CD4-positive, alpha-beta T cell treated with Interleukin-2 at 100 ng/mL for 4 hours (primary cell): ENCODE data around the gene GDPD1.
A peak's percentile ranks its signal among the peaks of the same experiment; 100 is the strongest.
"Not testable (repeated sequence)": the region's sequence is repeated elsewhere in the genome, so short reads cannot be mapped to it uniquely, and the experiment has no call there.

Experiments used
- DNase-seq: peaks from one replicate; pipeline ENCODE4 v3.0.0-alpha.2; 2020; ENCODE audit warnings: low spot score

Gene GDPD1

DNA sequence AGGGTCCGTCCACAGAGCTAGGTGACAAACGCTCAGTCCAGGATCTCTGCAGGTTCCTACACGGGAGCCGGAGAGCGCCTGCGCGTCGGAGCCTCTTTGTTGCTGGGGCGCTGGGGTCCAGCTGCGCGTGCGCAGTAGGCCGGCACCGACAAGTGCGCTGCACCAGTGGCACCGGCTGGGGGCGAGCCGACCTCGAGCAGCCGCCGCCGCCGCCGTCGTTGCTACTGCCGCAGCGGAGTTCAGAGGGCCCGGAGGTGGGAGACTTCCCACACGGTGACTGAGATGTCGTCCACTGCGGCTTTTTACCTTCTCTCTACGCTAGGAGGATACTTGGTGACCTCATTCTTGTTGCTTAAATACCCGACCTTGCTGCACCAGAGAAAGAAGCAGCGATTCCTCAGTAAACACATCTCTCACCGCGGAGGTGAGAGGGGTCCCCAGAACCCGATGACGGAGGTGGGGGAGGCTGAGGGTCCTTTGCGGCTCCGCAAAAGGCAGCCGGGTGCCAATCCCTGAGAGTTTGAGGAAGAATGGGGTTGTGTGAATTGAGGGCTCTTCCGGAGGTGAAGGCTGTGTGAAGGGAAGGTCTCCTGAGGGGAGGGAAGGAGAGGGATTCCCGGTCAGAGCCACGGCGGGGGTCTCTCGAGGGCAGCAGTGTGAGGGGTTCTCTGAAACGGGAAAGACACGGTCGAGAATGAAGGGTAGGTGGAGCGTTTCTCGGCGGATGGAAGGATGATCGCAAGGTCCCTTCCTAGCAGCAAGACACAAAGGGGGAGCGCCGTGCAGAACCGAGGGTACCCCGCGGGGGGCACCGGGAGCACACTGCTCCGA is at the start of gene GDPD1:
Gene GDPD1, plus strand, starts transcription at position 184 of the 831 bp plus-strand sequence. Its CDS starts 99 bp downstream, at position 283.
- DNase-seq: peak; percentile 97

DNA sequence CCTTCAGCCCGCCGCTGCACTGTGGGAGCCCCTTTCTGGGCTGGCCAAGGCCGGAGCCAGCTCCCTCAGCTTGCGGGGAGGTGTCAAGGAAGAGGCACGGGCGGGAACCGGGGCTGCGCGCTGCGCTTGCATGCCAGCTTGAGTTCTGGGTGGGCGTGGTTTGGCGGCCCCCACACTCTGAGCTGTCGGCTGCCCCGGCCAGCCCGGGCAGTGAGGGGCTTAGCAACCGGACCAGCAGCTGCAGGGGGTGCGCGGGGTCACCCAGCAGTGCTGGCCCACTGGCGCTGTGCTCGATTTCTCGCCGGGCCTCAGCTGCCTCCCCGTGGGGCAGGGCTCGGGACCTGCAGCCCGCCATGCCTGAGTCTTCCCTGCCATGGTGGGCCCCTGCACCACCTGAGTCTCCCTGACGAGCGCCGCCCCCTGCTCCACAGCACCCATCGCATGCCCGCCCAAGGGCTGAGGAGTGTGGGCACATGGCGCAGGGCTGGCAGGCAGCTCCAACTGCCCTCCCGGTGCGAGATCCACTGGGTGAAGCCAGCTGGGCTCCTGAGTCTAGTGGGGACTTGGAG is 47.8 kb upstream of the GDPD1 start:
- DNase-seq: no peak

DNA sequence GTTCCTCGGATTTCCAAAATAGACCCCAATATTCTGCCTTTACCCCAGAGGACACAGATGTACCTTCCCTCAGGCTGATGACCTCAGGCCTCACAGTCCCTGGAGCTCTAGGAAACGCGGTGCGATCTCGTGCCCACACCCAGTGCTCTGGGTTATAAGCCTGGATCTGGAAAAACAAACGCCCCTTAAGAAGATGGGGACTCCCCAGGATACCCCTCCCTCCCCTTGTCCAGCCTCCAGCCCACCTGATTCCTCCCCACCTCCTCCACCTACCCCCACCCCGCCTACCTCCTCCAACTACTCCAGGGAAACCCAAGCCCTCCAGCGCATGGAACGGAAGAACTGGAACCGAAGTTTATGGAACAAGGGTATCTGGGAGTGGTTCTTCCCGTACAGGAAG is 45.6 kb upstream of the GDPD1 start:
- DNase-seq: no peak

DNA sequence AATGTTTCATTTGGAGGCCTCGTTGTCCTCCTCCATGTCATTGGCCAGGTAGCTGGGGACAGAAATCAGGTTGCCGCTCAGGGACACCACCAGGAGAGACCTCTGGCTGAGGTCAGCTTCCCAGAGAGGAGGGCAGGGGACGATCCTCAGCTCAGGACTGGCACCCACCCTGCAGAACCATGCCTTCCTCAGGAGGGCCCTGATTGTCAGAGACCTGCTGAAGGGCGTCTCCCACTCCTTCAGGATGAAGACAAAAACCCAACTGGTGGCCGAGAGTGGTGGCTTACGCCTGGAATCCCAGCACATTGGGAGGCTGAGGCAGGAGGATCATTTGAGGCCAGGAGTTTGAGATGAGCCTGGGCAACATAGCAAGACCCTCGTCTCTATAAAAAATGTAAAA is 45.2 kb upstream of the GDPD1 start:
- no peak for DNase-seq

DNA sequence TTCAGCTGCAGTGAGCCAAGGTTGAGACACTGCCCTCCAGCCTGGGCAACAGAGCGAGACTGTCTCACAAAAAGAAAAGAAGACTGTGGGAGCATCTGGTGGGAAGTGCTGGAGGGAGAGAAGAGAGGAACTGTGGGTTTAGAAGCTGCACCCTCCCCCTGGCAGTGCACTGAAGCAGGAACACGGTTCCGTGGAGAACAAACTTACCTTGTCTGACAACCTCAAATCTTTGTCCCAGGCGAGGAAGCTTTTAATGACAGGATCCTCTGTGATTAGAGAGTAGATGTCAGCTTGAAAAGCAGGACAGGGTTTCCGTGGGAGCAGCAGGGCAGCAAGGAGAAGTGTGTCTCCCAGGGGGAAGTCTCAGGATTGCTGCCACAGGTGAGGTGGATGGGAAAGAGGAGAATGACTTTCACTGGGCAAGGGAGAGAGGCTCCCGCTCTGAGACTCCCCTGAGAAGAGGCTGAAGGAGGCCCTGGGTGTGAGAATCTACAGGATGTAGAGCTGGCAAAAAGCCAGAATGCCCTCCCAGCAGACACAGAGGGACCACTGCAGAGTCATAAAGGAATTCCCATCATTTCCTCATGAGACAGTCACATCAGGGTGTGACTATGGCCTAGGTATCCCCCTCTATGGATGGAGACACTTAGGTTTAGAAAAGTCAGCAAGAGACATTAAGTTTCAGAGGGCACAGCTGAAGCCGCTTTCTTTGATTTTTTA is 41.9 kb upstream of the GDPD1 start:
- DNase-seq: no peak

DNA sequence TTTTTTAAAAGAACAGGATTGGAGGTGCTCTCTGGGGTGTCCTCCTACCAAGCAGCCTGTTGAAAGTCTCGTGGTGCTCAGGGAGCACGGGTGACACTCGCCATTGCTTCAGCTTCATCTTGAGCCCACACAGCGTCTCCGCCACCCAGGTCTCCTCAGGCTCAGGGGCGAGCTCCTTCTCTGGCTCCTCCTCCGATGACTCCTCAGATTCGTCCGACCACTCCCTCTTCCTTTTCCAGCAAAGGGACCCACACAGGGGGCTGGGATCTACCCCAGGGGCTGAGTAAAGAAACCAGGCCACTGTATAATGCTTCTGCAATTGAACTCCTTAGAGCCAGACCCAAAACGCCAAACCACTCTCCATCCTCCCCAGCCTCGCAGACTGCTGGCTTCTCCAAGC is 40.7 kb upstream of the GDPD1 start:
- DNase-seq: not testable (repeated sequence)

DNA sequence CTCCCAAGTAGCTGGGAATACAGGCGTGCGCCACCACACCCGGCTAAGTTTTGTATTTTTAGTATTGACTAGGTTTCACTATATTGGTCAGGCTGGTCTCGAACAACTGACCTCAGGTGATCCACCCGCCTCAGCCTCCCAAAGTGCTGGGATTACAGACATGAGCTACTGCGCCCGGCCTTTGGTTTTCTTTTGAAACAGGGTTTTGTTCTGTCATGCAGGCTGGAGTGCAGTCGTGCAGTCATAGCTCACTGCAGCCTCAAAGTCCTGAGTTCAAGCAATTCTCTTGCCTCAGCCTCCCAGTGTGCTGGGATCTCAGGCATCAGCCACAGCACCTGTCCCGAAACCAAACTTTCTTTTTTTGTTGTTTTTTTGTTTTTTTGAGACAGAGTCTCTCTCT is 39.7 kb upstream of the GDPD1 start:
- no peak for DNase-seq

DNA sequence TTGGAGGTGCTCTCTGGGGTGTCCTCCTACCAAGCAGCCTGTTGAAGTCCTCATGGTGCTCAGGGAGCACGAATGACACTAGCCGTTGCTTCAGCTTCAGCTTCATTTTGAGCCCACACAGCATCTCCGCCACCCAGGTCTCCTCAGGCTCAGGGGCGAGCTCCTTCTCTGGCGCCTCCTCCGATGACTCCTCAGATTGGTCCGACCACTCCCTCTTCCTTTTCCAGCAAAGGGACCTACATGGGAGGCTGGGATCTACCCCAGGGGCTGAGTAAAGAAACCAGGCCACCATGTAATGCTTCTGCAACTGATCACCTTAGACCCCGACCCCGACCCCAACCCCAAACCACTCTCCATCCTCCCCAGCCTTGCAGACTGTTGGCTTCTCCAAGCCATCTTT is 38.8 kb upstream of the GDPD1 start:
- DNase-seq: no peak

DNA sequence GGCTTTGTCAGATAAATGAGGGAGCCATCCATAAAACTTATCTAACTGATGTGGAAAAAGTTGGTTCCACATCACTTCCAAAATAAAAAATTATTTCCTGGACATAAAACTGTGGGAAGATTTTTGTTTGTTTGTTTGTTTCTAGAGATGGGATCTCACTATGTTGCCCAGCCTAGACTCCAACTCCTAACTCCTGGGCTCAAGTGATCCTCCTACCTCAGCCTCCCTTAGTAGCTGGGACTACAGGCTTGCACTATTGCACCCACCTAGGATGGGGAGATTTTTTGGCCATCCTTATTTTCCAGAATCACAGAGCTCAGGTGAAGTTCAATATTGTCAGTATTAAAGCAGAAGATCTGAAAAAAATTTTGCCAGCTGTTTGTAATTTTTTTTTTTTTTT is 34.3 kb upstream of the GDPD1 start:
- no peak for DNase-seq

DNA sequence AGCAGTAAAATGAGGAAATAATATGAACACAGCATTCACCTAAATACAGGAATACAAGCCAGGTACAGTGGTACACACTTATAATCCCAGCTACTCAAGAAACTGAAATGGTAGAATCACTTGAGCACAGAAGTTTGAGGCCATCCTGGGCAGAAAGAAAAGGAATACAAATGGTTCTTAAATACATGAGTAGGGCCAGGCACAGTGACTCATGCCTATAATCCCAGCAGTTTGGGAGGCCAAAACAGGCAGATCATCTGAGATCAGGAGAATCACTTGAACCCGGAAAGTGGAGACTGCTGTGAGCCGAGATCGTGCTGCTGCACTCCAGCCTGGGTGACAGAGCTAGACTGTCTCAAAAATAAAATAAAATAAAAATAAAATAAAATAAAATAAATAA is 33.5 kb upstream of the GDPD1 start:
- no peak for DNase-seq

DNA sequence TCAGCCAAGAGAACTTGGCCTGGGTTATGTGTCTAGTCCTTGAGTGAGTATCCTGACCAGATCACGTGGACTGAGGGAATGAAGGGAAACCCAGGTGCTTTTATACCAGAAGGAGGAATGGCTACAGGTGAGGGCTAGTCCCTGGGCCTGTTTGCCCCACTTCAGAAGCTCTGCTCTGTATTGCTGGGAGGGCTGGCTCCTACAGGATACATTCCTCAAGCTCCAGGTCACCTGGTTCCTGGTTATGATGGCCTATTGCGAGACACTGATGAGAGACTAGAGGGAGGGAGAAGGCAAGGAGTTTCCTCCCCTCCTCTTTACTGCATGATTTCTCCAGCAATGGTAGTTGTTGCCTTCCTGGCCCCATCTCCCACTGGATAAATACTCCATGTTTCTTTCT is 29.5 kb upstream of the GDPD1 start:
- DNase-seq: no peak

DNA sequence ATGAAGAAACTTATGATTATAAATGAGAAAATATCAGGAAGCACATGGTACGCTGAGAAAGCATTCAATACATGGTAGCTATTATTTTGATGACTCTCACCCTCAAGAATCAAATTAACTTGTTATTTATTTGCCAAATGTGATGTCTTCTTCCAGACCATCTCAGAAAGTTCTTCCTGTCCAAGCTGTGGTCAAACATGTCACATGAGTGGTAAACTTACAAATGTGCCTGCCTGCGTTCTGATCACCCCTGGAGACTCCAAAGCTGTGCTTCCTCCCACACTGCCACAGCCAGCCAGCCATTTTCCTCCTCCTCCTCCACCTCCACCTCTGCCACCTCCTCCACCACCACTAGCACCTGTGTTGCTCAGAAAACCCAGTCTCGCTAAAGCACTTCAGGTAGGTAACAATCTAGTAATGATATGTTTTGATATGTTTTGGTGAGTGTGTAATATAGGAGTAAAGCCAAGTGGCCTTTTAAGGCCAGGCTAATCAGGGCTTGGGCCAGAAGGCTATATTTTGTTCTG is 26.9 kb upstream of the GDPD1 start:
- DNase-seq: no peak

DNA sequence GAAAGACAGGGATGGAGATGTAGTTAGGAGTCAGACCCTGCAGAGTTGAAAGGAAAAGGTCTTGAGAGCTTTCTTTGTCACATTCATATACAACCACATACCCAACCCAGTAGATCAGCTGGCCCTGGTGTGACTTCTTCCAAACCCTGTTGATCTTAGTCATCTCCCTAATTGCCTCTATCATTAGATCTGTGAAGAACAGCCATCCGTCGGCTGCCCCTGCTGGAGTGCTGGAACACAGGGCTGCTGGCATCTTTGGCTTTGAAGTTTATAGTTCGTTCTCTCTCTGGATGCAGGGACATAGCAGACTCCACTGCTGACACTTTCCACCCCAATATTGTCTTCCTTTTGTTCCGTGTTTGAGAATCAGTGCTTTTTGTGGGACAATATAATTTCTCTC is 20.9 kb upstream of the GDPD1 start:
- DNase-seq: no peak

DNA sequence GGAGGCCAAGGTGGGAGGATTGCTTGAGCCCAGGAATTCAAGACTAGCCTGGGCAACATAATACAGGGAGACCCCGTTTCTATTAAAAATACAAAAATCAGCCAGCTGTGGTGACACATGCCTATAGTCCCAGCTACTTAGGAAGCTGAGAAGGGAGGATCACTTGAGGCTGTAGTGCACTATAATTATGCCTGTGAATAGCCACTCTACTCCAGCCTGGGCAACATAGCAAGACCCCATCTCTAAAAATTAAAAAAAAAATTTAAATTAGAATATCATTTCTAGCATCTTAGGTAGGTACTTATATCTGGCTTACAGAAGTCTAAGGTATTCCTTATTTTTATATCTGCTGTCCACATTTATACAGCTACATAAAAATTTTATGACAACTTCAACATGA is 18.0 kb upstream of the GDPD1 start:
- no peak for DNase-seq

DNA sequence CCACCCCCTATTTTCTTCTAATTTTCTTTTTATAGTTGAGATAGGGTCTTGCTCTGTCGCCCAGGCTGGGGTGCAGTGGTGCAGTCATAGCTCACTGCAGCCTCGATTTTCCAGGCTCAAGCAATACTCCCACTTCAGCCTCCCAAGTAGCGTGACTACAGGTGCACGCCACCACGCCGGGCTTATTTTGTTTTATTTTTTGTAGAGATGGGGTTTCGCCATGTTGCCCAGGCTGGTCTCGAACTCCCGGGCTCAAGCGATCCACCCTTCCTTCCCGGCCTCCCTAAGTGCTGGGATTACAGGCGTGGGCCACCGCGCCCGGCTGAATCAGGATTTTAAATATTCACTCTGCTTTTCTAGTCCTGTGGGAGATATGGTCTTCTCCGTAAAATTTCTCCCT is 941 bp upstream of the GDPD1 start:
- no peak for DNase-seq

DNA sequence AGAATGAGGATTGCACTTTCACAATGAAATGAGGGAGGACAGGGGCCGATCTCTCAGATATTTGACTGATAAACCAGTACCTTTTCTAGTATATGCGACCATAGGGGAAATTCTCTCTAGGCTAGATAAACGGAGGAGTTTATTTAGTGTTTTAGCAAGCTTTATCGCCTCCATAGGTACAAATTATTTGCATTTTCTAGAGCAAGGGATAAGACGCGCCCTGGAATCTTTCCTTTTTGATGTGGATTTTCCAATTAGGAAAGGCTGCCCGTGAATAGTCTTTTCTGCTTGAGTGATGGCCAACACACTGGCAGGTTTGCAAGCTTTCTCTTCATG is 351 bp upstream of the GDPD1 start:
- DNase-seq: peak; percentile 1

DNA sequence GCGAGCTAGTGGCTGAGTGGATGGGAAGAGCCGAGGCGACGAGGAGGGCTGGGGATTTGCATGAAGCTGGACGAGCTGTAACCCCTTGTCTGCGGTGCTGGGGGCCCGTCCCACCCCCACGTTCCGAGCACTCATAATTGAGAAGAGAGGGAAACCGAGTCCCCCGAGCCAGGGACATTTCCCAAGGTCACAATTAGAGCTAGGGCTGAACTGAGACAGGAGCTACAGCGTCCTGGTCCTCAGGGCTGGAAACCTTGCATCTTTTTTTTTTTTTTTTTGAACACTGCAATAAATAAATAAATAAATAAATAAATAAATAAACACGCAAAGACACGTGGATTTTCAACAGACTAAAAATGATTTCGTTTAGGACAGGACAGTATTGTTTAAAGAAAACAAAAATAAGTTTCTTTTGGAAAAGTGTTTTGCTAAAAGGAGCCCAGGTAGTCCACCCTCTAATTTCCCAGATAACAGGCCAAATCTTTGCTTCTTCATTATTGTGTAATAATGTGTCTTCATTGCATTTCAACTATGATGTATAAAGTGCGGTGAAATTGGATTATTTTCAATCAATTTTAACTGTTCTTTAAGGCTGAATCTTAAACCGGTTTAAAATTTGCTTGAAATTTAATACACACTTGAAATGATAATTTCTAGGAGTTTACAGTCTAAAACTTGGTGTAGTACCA is 992 bp downstream of the GDPD1 start:
- no peak for DNase-seq

DNA sequence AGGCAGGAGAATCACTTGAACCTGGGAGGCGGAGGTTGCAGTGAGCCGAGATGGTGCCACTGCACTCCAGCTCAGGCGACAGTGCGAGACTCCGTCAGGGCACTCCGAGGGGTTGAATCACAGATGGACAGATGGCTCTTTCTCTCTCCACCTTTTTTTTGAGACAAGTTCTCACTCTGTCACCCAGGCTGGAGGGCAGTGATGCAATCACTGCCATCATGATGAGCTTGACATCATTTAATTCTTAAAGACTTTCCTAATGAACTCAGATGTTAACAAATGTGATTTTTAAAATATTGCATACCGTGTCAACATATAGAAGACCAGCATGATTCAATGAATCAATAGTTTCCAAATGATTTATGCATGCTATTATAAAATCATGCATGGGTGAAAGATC is 3.5 kb downstream of the GDPD1 start:
- DNase-seq: no peak

DNA sequence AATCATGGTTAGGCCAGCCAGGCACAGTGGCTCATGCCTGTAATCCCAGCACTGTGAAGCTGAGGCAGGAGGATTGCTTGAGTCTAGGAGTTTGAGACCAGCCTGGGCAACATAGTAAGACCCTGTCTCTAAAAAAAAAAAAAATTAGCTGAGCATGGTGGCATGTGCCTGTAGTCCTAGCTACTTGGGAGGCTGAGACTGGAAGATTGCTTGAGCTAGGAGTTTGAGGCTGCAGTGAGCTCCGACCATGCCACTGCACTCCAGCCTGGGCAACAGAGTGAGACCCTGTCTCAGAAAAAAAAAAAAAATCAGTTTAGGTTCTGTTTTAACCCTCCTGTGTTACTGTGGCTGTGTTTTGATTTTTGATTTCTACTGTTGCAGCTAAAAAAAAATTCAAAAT is 8.3 kb downstream of the GDPD1 start:
- DNase-seq: not testable (repeated sequence)

DNA sequence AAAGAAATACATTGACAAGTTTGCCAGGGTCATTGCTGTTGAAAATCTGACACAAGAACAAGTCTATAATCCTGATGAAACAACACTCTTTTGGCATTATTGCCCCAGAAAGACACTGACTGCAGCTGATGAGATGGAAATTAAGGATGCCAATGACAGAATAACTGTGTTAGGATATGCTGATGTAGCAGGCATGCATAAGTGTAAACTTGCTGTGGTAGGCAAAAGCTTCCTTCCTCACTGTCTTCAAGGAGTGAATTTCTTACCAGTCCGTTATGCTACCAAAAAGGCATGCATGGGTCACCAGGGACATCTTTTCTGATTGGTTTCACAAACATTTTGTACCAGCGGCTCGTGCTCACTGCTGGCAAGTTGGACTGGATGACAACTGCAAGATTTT is 10.5 kb downstream of the GDPD1 start:
- DNase-seq: no peak

DNA sequence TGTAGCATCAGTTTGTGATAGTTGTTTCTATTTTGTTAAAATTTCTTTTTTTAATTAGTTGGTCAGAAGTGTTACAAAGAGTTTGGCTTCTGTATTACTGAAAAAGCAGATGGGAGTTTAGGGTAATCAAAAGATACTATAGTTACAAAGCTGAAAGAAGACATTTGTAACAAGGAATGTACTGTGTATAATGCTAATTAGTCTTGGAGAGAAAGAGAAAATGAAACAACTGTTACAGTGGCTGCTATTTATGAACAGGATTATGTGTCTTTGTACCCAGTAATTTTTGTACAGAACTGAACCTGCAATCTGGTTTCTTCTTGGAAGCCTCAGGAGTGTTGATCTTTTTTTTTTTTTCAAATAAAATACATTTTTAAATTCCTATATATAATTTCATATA is 14.3 kb downstream of the GDPD1 start:
- no peak for DNase-seq

DNA sequence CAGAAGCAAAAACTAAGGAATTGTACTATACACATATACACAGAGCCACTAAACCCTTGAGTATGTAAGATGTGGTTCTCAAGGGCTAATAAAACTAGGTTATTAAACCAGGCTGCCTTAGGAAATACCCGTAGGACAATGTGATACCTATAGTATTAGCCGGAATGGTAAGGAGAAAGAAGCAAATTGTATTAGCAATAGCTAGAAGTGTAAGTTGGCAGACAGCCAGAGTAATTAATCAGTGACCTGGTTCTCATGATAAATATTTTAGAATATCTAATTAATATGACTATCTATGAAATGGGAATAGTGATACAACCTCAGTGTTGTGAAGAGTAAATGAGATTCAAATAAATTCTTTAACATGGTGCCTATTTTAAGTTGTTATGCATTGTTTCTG is 18.6 kb downstream of the GDPD1 start:
- no peak for DNase-seq

DNA sequence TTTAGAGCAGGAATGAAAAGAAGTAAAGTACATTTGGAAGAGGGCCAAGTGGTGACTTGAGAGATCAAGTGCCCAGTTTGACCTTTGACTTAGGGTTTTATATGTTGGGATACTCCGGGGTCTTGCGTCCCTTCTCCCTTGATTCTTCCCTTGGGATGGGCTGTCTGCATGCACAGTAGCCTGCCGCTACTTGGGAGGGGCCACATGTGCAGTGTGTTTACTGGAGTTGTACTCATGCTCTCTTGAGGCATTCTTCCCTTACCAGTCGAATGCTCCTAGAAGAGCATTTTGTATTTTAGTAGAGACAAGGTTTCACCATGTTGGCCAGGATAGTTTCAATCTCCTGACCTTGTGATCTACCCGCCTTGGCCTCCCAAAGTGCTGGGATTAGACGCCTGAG is 23.8 kb downstream of the GDPD1 start:
- no peak for DNase-seq
